GM18498 (cell line): ENCODE measurements around the gene PCYT1A.
A peak's percentile ranks its signal among the peaks of the same experiment; 100 is the strongest.
"Not testable (repeated sequence)": the region's sequence is repeated elsewhere in the genome, so short reads cannot be mapped to it uniquely, and the experiment has no call there.

Experiments
- ATAC-seq: cut with Tn5 transposase; IDR thresholded peaks from one replicate; pipeline ENCODE4 v1.9.1; 2021; ENCODE audit warnings: mild to moderate bottlenecking, moderate library complexity; ENCODE audit not compliant: unreplicated experiment

PCYT1A gene

GRCh38 chr3:196287440-196288140 is at the start of gene PCYT1A:
TSS of gene PCYT1A (minus strand) at chr3:196287726. CDS start at chr3:196270531, 17,195 bp downstream.
- peak; percentile 80 for ATAC-seq

GRCh38 chr3:196336319-196337145 is 49.0 kb upstream of the PCYT1A start:
- ATAC-seq = no peak

GRCh38 chr3:196335503-196335948 is 48.0 kb upstream of the PCYT1A start:
- no peak for ATAC-seq

- ATAC-seq = no peak
These were observed 47.5 kb upstream of the PCYT1A start for GRCh38 chr3:196334982-196335381.

GRCh38 chr3:196332168-196332567 is 44.6 kb upstream of the PCYT1A start:
- no peak for ATAC-seq

- no peak for ATAC-seq
These were observed 39.9 kb upstream of the PCYT1A start for GRCh38 chr3:196327405-196327804.

GRCh38 chr3:196326936-196327335 is 39.4 kb upstream of the PCYT1A start:
- ATAC-seq = no peak

- no peak for ATAC-seq
These were observed 36.2 kb upstream of the PCYT1A start for GRCh38 chr3:196323691-196324090.

GRCh38 chr3:196323016-196323415 is 35.5 kb upstream of the PCYT1A start:
- ATAC-seq = no peak

GRCh38 chr3:196321162-196321561 is 33.6 kb upstream of the PCYT1A start:
- ATAC-seq = no peak

GRCh38 chr3:196320137-196320536 is 32.6 kb upstream of the PCYT1A start:
- ATAC-seq = no peak

GRCh38 chr3:196317687-196318467 is 30.4 kb upstream of the PCYT1A start, which contains the start of gene DYNLT2B:
TSS of gene DYNLT2B (minus strand) at chr3:196318240. CDS start at chr3:196318152, 88 bp downstream.
- peak; percentile 89 for ATAC-seq

GRCh38 chr3:196316799-196317686 is 29.5 kb upstream of the PCYT1A start:
- ATAC-seq = not testable (repeated sequence)

GRCh38 chr3:196315821-196316220 is 28.3 kb upstream of the PCYT1A start:
- ATAC-seq = no peak

- ATAC-seq = no peak
These were observed 27.1 kb upstream of the PCYT1A start for GRCh38 chr3:196314597-196314996.

GRCh38 chr3:196314086-196314485 is 26.6 kb upstream of the PCYT1A start:
- ATAC-seq = not testable (repeated sequence)

- not testable (repeated sequence) for ATAC-seq
These were observed 15.4 kb upstream of the PCYT1A start for GRCh38 chr3:196302960-196303359.

GRCh38 chr3:196302551-196302950 is 15.0 kb upstream of the PCYT1A start:
- not testable (repeated sequence) for ATAC-seq

GRCh38 chr3:196298521-196298920 is 11.0 kb upstream of the PCYT1A start:
- ATAC-seq = no peak

- no peak for ATAC-seq
These were observed 4.9 kb upstream of the PCYT1A start for GRCh38 chr3:196292286-196292923.
